ENCODE data around the gene CIRBP. TPM values are rescaled to one million over a fixed set of nuclear protein-coding genes. Genes with fewer than 3 reads are reported as not detected.

The CIRBP gene
- total RNA-seq, 1 donor from 2014 or later: 184 TPM

GRCh38 chr19:1282588-1283206, 13.6 kb downstream of the CIRBP start:
- Mint-ChIP-seq H3K27ac (ENCODE audit: unreplicated experiment) (no peak overlapping the region), H3K4me3 (ENCODE audit: unreplicated experiment) (no peak overlapping the region), H3K4me1 (ENCODE audit: low read depth, unreplicated experiment) (peaks cover 1% of the 10 kb centered on the region), H3K27me3 (ENCODE audit: low read depth, unreplicated experiment) (peaks cover 6% of the 10 kb centered on the region), H3K9me3 (ENCODE audit: unreplicated experiment) (no peaks in the 10 kb centered on the region), H3K36me3 (ENCODE audit: low read depth, unreplicated experiment) (peaks cover 4% of the 10 kb centered on the region)
- Histone ChIP-seq H3K4me2 (ENCODE audit: low read length) (no peak overlapping the region), H3K4me3 (ENCODE audit: insufficient read depth, low read depth, low read length) (no peak overlapping the region), H3K9ac (ENCODE audit: low read length) (no peak overlapping the region), H3K27ac (ENCODE audit: low read depth, low read length) (no peak overlapping the region), H3K27me3 (ENCODE audit: insufficient read depth, low read length) (peaks cover 20% of the 10 kb centered on the region), H4K20me1 (ENCODE audit: insufficient read depth, low read length) (peaks cover 30% of the 10 kb centered on the region), H3K36me3 (ENCODE audit: insufficient read depth, low read length) (peaks cover 2% of the 10 kb centered on the region), H3K4me1 (ENCODE audit: insufficient read depth, low read length) (peaks cover under 1% of the 10 kb centered on the region), H2AFZ (ENCODE audit: low read depth, low read length) (no peak overlapping the region), H3K9me3 (ENCODE audit: insufficient read depth, low read depth, low read length) (no peaks in the 10 kb centered on the region), H3K79me2 (ENCODE audit: insufficient read depth, low read length) (peaks cover 2% of the 10 kb centered on the region)
- DNase-seq (ENCODE audit: low read depth) (no peak), FAIRE-seq (no peak)
- TF ChIP-seq EZH2 (IDR thresholded peaks at IDR 0.05; ENCODE audit: insufficient read depth, low read length) (no peak), CTCF (IDR thresholded peaks at IDR 0.05; ENCODE audit: insufficient read depth, low read depth, low read length) (no peak)

- H3K79me2 ChIP-seq (ENCODE audit: insufficient read depth, low read length): peaks cover 2% of the 10 kb centered on the region
- TF ChIP-seq EZH2 (IDR thresholded peaks at IDR 0.05; ENCODE audit: insufficient read depth, low read length) (no peak), CTCF (IDR thresholded peaks at IDR 0.05; ENCODE audit: insufficient read depth, low read depth, low read length) (no peak)
- peaks cover 21% of the 10 kb centered on the region for H3K27me3 ChIP-seq (ENCODE audit: insufficient read depth, low read length)
- Mint-ChIP-seq H3K27ac (ENCODE audit: unreplicated experiment) (no peak overlapping the region), H3K4me1 (ENCODE audit: low read depth, unreplicated experiment) (peaks cover 1% of the 10 kb centered on the region), H3K9me3 (ENCODE audit: unreplicated experiment) (no peaks in the 10 kb centered on the region), H3K36me3 (ENCODE audit: low read depth, unreplicated experiment) (peaks cover 4% of the 10 kb centered on the region), H3K27me3 (ENCODE audit: low read depth, unreplicated experiment) (peaks cover 6% of the 10 kb centered on the region), H3K4me3 (ENCODE audit: unreplicated experiment) (no peak overlapping the region)
- no peak for DNase-seq (ENCODE audit: low read depth)
- no peak overlapping the region for H3K4me2 ChIP-seq (ENCODE audit: low read length)
- H3K36me3 ChIP-seq (ENCODE audit: insufficient read depth, low read length): peaks cover 2% of the 10 kb centered on the region
- H3K9me3 ChIP-seq (ENCODE audit: insufficient read depth, low read depth, low read length): no peaks in the 10 kb centered on the region
- peaks cover 2% of the 10 kb centered on the region for H3K4me1 ChIP-seq (ENCODE audit: insufficient read depth, low read length)
- H4K20me1 ChIP-seq (ENCODE audit: insufficient read depth, low read length): peaks cover 30% of the 10 kb centered on the region
- no peak overlapping the region for H3K9ac ChIP-seq (ENCODE audit: low read length)
- no peak overlapping the region for H2AFZ ChIP-seq (ENCODE audit: low read depth, low read length)
- H3K4me3 ChIP-seq (ENCODE audit: insufficient read depth, low read depth, low read length): no peak overlapping the region
- FAIRE-seq: no peak
- H3K27ac ChIP-seq (ENCODE audit: low read depth, low read length): no peak overlapping the region
These were observed 14.2 kb downstream of the CIRBP start for GRCh38 chr19:1283207-1283916.

- no peak overlapping the region for H3K4me3 ChIP-seq (ENCODE audit: insufficient read depth, low read depth, low read length)
- H3K36me3 ChIP-seq (ENCODE audit: insufficient read depth, low read length): peaks cover 2% of the 10 kb centered on the region
- H3K4me2 ChIP-seq (ENCODE audit: low read length): no peak overlapping the region
- H3K9me3 ChIP-seq (ENCODE audit: insufficient read depth, low read depth, low read length): no peaks in the 10 kb centered on the region
- no peak for DNase-seq (ENCODE audit: low read depth)
- peaks cover 2% of the 10 kb centered on the region for H3K79me2 ChIP-seq (ENCODE audit: insufficient read depth, low read length)
- no peak overlapping the region for H3K27ac Mint-ChIP-seq (ENCODE audit: unreplicated experiment)
- H3K27ac ChIP-seq (ENCODE audit: low read depth, low read length): no peak overlapping the region
- peaks cover 4% of the 10 kb centered on the region for H3K36me3 Mint-ChIP-seq (ENCODE audit: low read depth, unreplicated experiment)
- H3K9ac ChIP-seq (ENCODE audit: low read length): no peak overlapping the region
- peaks cover 1% of the 10 kb centered on the region for H3K4me1 Mint-ChIP-seq (ENCODE audit: low read depth, unreplicated experiment)
- H3K4me1 ChIP-seq (ENCODE audit: insufficient read depth, low read length): peaks cover 2% of the 10 kb centered on the region
- H4K20me1 ChIP-seq (ENCODE audit: insufficient read depth, low read length): peaks cover 28% of the 10 kb centered on the region
- no peak overlapping the region for H2AFZ ChIP-seq (ENCODE audit: low read depth, low read length)
- no peaks in the 10 kb centered on the region for H3K9me3 Mint-ChIP-seq (ENCODE audit: unreplicated experiment)
- FAIRE-seq: no peak
- H3K27me3 Mint-ChIP-seq (ENCODE audit: low read depth, unreplicated experiment): peaks cover 6% of the 10 kb centered on the region
- H3K4me3 Mint-ChIP-seq (ENCODE audit: unreplicated experiment): no peak overlapping the region
- peaks cover 21% of the 10 kb centered on the region for H3K27me3 ChIP-seq (ENCODE audit: insufficient read depth, low read length)
- TF ChIP-seq EZH2 (IDR thresholded peaks at IDR 0.05; ENCODE audit: insufficient read depth, low read length) (no peak), CTCF (IDR thresholded peaks at IDR 0.05; ENCODE audit: insufficient read depth, low read depth, low read length) (no peak)
These were observed 14.8 kb downstream of the CIRBP start for GRCh38 chr19:1283917-1284292.

Measured in astrocyte (in vitro differentiated cells and primary cell).